ENCODE measurements around the gene BCAP31.

BCAP31 gene

GRCh38 chrX:153703036-153703370 lies 21.2 kb downstream of the BCAP31 start:
- Histone ChIP-seq H3K27me3 (ENCODE audit: insufficient read depth, poor library complexity, severe bottlenecking) (no peaks in the 10 kb centered on the region), H3K27ac (replicated peaks) (no peak overlapping the region), H3K4me3 (replicated peaks; ENCODE audit: insufficient read depth, low read length) (no peak overlapping the region)
- TF ChIP-seq CTCF (IDR thresholded peaks at IDR 0.05; ENCODE audit: insufficient read depth, low read length) (no peak), SPI1 (IDR thresholded peaks at IDR 0.05; ENCODE audit: borderline replicate concordance, low read depth) (no peak), GABPA (IDR thresholded peaks at IDR 0.05; ENCODE audit: low read depth) (no peak), REST (IDR thresholded peaks at IDR 0.05; ENCODE audit: insufficient replicate concordance, low read depth) (no peak), POLR2AphosphoS5 (IDR thresholded peaks at IDR 0.05; ENCODE audit: low read depth) (no peak)
- no peak for DNase-seq (ENCODE audit: low read depth in 1 of 2, low spot score in 1 of 2)

GRCh38 chrX:153702336-153703035 lies 21.7 kb downstream of the BCAP31 start:
- Histone ChIP-seq H3K27ac (replicated peaks) (no peak overlapping the region), H3K27me3 (ENCODE audit: insufficient read depth, poor library complexity, severe bottlenecking) (no peaks in the 10 kb centered on the region), H3K4me3 (replicated peaks; ENCODE audit: insufficient read depth, low read length) (no peak overlapping the region)
- no peak for DNase-seq (ENCODE audit: low read depth in 1 of 2, low spot score in 1 of 2)
- TF ChIP-seq SPI1 (IDR thresholded peaks at IDR 0.05; ENCODE audit: borderline replicate concordance, low read depth) (no peak), GABPA (IDR thresholded peaks at IDR 0.05; ENCODE audit: low read depth) (no peak), POLR2AphosphoS5 (IDR thresholded peaks at IDR 0.05; ENCODE audit: low read depth) (no peak), CTCF (IDR thresholded peaks at IDR 0.05; ENCODE audit: insufficient read depth, low read length) (no peak), REST (IDR thresholded peaks at IDR 0.05; ENCODE audit: insufficient replicate concordance, low read depth) (no peak)

GRCh38 chrX:153701706-153702105 lies 22.5 kb downstream of the BCAP31 start:
- Histone ChIP-seq H3K27ac (replicated peaks) (no peak overlapping the region), H3K27me3 (ENCODE audit: insufficient read depth, poor library complexity, severe bottlenecking) (no peaks in the 10 kb centered on the region), H3K4me3 (replicated peaks; ENCODE audit: insufficient read depth, low read length) (no peak overlapping the region)
- no peak for TF ChIP-seq POLR2AphosphoS5 (IDR thresholded peaks at IDR 0.05; ENCODE audit: low read depth)
- DNase-seq (ENCODE audit: low read depth in 1 of 2, low spot score in 1 of 2), result no peak

- no peaks in the 10 kb centered on the region for H3K27me3 ChIP-seq (ENCODE audit: insufficient read depth, poor library complexity, severe bottlenecking)
- no peak overlapping the region for H3K27ac ChIP-seq (replicated peaks)
- no peak overlapping the region for H3K4me3 ChIP-seq (replicated peaks; ENCODE audit: insufficient read depth, low read length)
- TF ChIP-seq SPI1 (IDR thresholded peaks at IDR 0.05; ENCODE audit: borderline replicate concordance, low read depth) (no peak), POLR2AphosphoS5 (IDR thresholded peaks at IDR 0.05; ENCODE audit: low read depth) (no peak), GABPA (IDR thresholded peaks at IDR 0.05; ENCODE audit: low read depth) (no peak), CTCF (IDR thresholded peaks at IDR 0.05; ENCODE audit: insufficient read depth, low read length) (no peak), REST (IDR thresholded peaks at IDR 0.05; ENCODE audit: insufficient replicate concordance, low read depth) (no peak)
- no peak for DNase-seq (ENCODE audit: low read depth in 1 of 2, low spot score in 1 of 2)
These were observed 23.2 kb downstream of the BCAP31 start for GRCh38 chrX:153700967-153701366.

Data from HL-60 (cell line).